Measurements from ENCODE around the gene DCHS2.

GRCh38 chr4:154186035-154186434 is 305.6 kb downstream of the DCHS2 start:
- TF ChIP-seq CTCF (IDR thresholded peaks at IDR 0.05) (no peak), POLR2AphosphoS5 (IDR thresholded peaks at IDR 0.05) (no peak), POLR2A (IDR thresholded peaks at IDR 0.05) (no peak)
